T-helper 1 cell (primary cell): ENCODE data around the gene AADAC.
A peak's percentile ranks its signal among the peaks of the same experiment; 100 is the strongest.
"Not testable (repeated sequence)": the region's sequence is repeated elsewhere in the genome, so short reads cannot be mapped to it uniquely, and the experiment has no call there.

Experiments used
- DNase-seq, 5 donors: peaks; one replicate each; pipeline ENCODE4 v3.0.0-alpha.2; 2012 to 2020

Gene AADAC

DNA sequence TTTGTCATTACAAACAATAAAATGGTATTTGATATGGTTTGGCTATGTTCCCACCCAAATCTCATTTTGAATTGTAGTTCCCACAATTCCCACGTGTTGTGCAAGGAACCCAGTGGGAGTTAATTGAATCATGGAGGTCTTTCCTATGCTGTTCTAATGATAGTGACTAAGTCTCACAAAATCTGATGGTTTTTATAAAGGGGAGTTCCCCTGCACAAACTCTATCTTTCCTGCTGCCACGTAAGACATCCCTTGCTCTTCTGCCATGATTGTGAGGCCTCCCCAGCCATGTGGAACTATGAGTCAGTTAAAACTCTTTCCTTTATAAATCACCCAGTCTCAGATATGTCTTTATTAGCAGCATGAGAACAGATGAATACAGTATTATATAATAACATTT lies 15.4 kb upstream of the AADAC start:
- DNase-seq, result no peak

GRCh38 chr3:151800431-151800830 lies 13.5 kb upstream of the AADAC start:
- no peak for DNase-seq

DNA sequence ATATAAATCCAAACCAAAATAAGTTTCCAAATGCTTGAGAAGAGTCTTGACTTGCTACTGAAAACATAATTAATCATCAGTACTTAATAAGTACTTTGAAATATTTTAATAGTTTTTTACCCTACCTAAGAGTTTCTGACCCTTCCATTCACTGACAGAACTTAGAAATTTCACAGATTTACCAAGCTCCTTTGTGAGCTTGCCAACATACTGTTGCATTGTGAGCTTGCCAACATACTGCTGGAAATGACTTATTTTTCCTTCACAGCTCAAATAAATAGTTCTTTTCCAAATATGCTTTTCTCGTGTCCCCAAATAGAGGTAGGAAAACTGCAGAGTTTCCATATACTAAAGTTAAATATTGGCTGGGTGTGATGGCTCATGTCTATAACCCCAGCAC lies 9.6 kb upstream of the AADAC start:
- DNase-seq, result no peak

DNA sequence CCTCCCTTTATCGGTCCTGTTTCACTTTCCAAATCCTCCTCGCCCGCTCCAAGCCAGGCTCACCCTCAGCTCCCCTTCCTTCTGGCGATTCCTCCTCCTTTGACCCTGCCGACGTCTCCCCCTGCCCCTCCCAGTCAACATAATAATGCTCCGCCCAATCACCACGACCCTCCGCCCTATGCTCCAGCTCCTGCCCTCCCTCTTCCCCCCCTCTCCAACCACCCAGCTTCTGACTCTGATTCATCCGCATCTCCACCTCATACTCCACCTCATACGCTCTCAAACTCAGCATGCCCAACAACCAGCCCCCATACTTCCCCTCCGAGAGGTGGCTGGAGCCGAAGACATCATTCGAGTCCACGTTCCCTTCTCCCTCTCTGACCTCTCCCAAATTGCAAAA lies 7.1 kb upstream of the AADAC start:
- DNase-seq, result no peak

- DNase-seq, result not testable (repeated sequence)
Observed at GRCh38 chr3:151808926-151809325, 5.0 kb upstream of the AADAC start.

GRCh38 chr3:151811474-151811873 lies 2.4 kb upstream of the AADAC start:
- no peak for DNase-seq

- no peak for DNase-seq
Observed at GRCh38 chr3:151814588-151814987, 672 bp downstream of the AADAC start.

GRCh38 chr3:151816091-151816604 lies 2.2 kb downstream of the AADAC start:
- no peak for DNase-seq

- DNase-seq, result no peak
Observed at GRCh38 chr3:151817473-151817872, 3.6 kb downstream of the AADAC start.

- DNase-seq, result no peak
Observed at GRCh38 chr3:151818361-151818760, 4.4 kb downstream of the AADAC start.

DNA sequence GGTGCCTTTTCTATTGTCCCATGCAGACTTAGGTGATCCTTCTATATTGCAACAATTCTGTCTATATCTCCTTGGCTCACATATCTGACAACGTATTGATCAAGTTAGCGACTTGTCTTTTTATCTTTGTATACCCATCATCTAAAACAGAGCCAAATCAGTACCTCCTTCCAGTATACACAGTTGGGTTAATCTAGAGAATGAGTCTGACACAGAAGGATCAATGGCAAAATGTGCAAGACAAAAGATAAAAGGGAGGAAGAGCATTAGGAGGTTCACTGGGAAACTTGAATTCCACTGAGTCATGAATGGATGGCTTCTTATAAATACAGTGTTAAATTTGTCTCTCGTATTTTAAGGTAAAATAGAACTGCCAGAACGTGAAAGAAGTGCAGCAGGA lies 6.0 kb downstream of the AADAC start:
- DNase-seq, result no peak

GRCh38 chr3:151827816-151828215 lies 13.9 kb downstream of the AADAC start:
- no peak for DNase-seq

- no peak for DNase-seq
Observed at GRCh38 chr3:151835751-151836525, 22.0 kb downstream of the AADAC start.

DNA sequence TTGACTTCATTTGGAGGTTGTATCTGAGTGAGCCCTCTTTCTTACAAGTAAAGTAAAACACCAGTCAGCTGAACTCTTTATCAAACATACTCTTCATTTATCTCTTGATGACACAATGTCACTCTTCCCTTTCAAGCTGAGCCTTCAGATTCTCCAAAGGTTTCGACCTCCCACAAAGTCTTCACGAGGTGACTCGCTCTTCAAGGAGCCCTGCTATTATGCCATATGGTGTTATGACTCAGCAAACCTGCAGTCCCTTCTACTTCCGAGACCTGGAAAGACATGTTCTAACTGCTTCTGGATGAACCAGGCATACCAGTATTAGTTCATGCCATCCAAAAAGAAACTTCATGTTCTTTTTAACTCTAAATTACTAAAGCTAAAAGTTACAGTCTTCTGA lies 23.1 kb downstream of the AADAC start:
- no peak for DNase-seq

DNA sequence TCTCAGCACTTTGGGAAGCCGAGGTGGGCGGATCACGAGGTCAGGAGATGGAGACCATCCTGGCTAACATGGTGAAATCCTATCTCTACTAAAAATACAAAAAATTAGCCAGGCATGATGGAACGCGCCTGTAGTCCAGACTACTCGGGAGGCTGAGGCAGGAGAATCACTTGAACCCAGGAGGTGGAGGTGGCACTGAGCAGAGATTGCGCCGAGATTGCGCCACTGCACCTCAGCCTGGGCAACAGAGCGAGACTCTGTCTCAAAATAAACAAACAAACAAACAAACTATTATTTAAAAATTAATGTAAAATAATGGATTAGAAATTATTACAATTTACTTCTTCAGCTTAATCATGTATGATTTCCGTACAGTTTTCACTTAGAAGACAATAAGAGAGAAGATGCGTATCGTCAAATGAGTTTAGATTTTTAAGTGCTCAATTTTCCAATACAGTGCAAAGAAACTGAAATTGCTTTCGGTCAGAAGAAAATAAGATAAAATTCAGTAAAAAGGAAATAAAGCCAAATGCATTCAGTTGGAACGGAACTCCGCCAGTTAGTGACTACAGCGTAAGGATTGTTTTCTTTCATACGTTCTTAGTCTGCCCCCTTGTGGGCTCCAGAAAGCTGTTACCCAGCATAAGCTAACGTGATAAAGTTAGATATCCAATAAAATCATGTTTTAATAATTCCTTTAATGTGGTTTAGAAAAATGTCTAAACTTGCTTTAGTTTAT lies 24.8 kb downstream of the AADAC start:
- DNase-seq, result peak in 2 of 5 donors; percentile 5 to 48

- no peak for DNase-seq
Observed at GRCh38 chr3:151839313-151839631, 25.4 kb downstream of the AADAC start.

DNA sequence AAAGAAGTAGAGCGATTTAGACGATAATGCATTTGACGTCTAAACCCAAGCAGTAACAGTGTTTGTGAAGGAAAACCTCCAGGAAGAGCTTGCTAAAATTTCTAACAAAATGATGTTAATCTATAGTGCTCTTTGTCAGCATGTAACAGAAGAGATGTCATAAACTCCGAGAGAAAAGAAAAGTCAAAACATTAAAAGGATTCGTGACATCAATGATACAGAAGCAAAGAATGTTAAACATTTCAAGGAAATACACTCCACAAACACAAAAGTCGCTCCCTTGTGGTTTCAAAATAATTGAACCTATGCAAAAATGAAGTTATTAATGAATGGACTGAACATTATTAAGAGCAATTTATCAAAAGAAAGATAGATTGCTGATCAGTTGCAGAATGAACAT lies 27.9 kb downstream of the AADAC start:
- DNase-seq, result no peak

- no peak for DNase-seq
Observed at GRCh38 chr3:151843275-151843674, 29.4 kb downstream of the AADAC start.

GRCh38 chr3:151845306-151845905 lies 31.5 kb downstream of the AADAC start:
- no peak for DNase-seq

DNA sequence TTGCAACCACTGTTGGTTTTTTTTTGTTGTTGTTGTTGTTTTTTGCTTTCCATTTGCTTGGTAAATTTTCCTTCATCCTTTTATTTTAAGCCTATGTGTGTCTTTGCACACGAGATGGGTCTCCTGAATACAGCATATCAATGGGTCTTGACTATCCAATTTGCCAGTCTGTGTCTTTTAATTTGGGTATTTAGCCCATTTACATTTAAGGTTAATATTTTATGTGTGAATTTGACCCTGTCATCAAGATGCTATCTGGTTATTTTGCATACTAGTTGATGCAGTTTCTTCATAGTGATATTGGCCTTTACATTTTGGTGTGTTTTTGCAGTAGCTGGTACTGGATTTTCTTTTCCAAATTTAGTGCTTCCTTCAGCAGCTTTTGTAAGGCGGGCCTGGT lies 36.1 kb downstream of the AADAC start:
- DNase-seq, result not testable (repeated sequence)

DNA sequence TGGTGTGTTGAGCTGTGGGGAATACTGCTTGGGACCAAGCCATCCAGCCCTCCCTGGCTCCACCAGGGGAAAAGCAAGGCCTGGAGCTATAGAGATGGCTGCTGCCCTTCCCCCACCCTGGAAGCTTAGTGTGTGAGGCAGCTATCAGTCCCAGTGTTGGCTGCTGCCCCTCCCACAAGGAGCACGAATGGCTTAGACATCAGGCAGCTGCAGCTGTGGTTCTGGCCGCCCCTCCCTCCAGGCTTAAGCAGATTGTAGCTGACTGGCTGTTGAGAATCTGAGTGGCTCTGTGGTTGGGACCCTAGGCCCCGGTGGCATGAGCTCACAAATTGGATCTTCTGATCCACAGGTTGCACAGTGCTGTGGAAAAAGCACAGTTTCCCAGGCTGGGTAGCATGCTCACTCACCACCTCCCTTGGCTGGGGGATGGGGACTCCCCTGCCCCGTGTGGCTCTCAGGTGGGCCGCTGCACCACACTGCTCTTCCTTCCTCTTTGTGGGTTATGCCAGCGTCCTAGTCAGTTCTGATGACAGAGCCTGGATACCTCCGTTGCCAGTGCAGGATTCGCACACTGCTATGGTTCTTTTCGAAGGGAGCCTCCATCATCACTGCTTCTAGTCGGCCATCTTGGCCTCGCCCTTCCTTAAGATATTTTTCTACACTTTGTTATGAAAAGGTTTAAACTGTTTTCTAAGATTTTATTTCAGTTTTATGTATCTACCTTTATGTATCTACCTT lies 38.3 kb downstream of the AADAC start:
- DNase-seq, result no peak

- DNase-seq, result no peak
Observed at GRCh38 chr3:151856118-151856517, 42.2 kb downstream of the AADAC start.

- no peak for DNase-seq
Observed at GRCh38 chr3:151856641-151857040, 42.7 kb downstream of the AADAC start.
